ENCODE results near the gene TCEA2.

GRCh38 chr20:64036346-64037198, 26.4 kb upstream of the TCEA2 start:
- no peak for TF ChIP-seq TEAD4 (IDR thresholded peaks at IDR 0.05)
- no peak for TF ChIP-seq EP300 (IDR thresholded peaks at IDR 0.05; ENCODE audit: borderline replicate concordance)
- TF ChIP-seq YY1 (IDR thresholded peaks at IDR 0.05; ENCODE audit: low read depth) = no peak
- no peak for TF ChIP-seq NFIC (IDR thresholded peaks at IDR 0.05)
- no peak for TF ChIP-seq RAD21 (IDR thresholded peaks at IDR 0.05; ENCODE audit: low read depth)
- no peak for TF ChIP-seq CREB1 (IDR thresholded peaks at IDR 0.05; ENCODE audit: low read depth)
- no peak for TF ChIP-seq REST (IDR thresholded peaks at IDR 0.05; ENCODE audit: low read depth)
- TF ChIP-seq, protein P1, sequence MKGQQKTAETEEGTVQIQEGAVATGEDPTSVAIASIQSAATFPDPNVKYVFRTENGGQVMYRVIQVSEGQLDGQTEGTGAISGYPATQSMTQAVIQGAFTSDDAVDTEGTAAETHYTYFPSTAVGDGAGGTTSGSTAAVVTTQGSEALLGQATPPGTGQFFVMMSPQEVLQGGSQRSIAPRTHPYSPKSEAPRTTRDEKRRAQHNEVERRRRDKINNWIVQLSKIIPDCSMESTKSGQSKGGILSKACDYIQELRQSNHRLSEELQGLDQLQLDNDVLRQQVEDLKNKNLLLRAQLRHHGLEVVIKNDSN (IDR thresholded peaks at IDR 0.05) = no peak
- TF ChIP-seq, protein P2, sequence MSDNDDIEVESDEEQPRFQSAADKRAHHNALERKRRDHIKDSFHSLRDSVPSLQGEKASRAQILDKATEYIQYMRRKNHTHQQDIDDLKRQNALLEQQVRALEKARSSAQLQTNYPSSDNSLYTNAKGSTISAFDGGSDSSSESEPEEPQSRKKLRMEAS (IDR thresholded peaks at IDR 0.05) = no peak
- TF ChIP-seq CEBPB (IDR thresholded peaks at IDR 0.05) = no peak
- no peak for TF ChIP-seq TCF12 (IDR thresholded peaks at IDR 0.05; ENCODE audit: low read depth)
- no peak for TF ChIP-seq EGR1 (IDR thresholded peaks at IDR 0.05)

Data from Ishikawa (cell line).